ENCODE results near the gene GLOD4.

GLOD4 gene

DNA sequence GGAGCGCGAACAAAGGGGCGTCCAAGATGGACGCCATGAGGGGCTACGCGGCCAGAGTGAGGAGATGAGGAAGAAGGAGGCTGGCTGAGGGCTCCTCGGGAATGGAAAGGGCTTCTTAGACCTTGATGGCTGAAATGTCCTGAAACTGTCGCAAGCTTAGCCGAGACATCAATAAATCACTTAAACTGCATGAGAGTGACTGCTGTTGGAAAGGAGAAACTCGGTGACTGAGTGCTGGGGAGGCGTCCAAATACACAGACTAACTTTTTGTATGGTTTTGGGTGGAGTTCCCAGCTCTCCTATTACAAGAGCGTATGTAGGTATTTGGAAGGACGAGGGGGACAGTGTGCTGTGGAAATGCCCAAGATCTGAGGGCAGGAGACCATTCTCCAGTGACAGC lies 28.7 kb downstream of the GLOD4 start:
- H3K4me2 ChIP-seq (ENCODE audit: low read depth, low read length): no peak overlapping the region
- no peaks in the 10 kb centered on the region for H3K36me3 ChIP-seq (replicated peaks; ENCODE audit: insufficient read depth, low read length)
- no peak overlapping the region for H3K27ac ChIP-seq (ENCODE audit: low read length)
- no peak overlapping the region for H2AFZ ChIP-seq (ENCODE audit: low read length)
- no peak for TF ChIP-seq EZH2 (optimal IDR thresholded peaks at IDR 0.05; ENCODE audit: low read depth, low read length)
- TF ChIP-seq EZH2phosphoT487 (IDR thresholded peaks at IDR 0.05; ENCODE audit: low read length): no peak
- TF ChIP-seq CTCF (IDR thresholded peaks at IDR 0.05; ENCODE audit: low read length): no peak
- peaks cover 7% of the 10 kb centered on the region; the same call in 1 of the 2 replicates for H3K4me1 ChIP-seq (ENCODE audit: low read length)
- H4K20me1 ChIP-seq (ENCODE audit: insufficient read depth, low read length): no peaks in the 10 kb centered on the region
- H3K27me3 ChIP-seq (replicated peaks; ENCODE audit: insufficient read depth, low read length): no peaks in the 10 kb centered on the region
- no peak overlapping the region for H3K4me3 ChIP-seq (ENCODE audit: low read length)
- H3K79me2 ChIP-seq (ENCODE audit: low read length): peaks cover 31% of the 10 kb centered on the region
- no peak for DNase-seq
- no peaks in the 10 kb centered on the region for H3K9me2 ChIP-seq (replicated peaks; ENCODE audit: insufficient read depth, low read length)
- 0 out of 2 replicates have a peak, but pooled peaks cover 5% of the 10 kb centered on the region for H3F3A ChIP-seq (ENCODE audit: insufficient read depth, low read length)
- H3K9ac ChIP-seq (ENCODE audit: low read length): no peak overlapping the region
- no peaks in the 10 kb centered on the region for H3K9me3 ChIP-seq (replicated peaks; ENCODE audit: insufficient read depth, low read length)

DNA sequence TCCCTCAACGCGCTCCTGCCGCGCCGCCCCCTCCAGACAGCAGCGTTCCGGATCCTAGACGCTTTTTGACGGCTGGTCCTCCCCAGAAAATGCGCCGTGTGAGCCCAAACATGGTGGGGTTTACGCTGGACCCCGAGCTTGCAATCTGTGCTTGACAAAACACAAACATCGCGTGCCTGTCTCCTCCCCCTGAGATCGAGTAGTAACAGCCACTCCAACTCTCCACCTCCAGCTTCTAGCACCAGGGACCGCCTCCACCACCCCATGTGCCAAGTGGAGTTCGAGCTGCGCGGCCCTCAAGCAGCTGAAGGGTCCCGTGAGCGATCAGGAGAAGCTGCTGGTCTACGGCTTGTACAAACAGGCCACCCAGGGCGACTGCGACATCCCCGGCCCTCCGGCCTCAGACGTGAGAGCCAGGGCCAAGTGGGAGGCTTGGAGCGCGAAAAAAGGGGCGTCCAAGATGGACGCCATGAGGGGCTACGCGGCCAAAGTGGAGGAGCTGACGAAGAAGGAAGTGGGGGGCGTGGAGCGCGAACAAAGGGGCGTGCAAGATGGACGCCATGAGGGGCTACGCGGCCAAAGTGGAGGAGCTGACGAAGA lies 29.4 kb downstream of the GLOD4 start:
- Histone ChIP-seq H3K27me3 (replicated peaks; ENCODE audit: insufficient read depth, low read length) (no peaks in the 10 kb centered on the region), H3K4me1 (ENCODE audit: low read length) (peaks cover 7% of the 10 kb centered on the region; the same call in 1 of the 2 replicates), H4K20me1 (ENCODE audit: insufficient read depth, low read length) (no peaks in the 10 kb centered on the region), H3K9ac (ENCODE audit: low read length) (peak overlapping the region; percentile 92), H3F3A (ENCODE audit: insufficient read depth, low read length) (0 out of 2 replicates have a peak, but pooled peaks cover 5% of the 10 kb centered on the region), H3K4me2 (ENCODE audit: low read depth, low read length) (peak overlapping the region; percentile 85), H3K9me3 (replicated peaks; ENCODE audit: insufficient read depth, low read length) (no peaks in the 10 kb centered on the region), H3K36me3 (replicated peaks; ENCODE audit: insufficient read depth, low read length) (no peaks in the 10 kb centered on the region; the same call in 1 of the 2 replicates), H3K9me2 (replicated peaks; ENCODE audit: insufficient read depth, low read length) (no peaks in the 10 kb centered on the region), H2AFZ (ENCODE audit: low read length) (peak overlapping the region; percentile 99), H3K4me3 (ENCODE audit: low read length) (peak overlapping the region; percentile 65), H3K79me2 (ENCODE audit: low read length) (peaks cover 38% of the 10 kb centered on the region), H3K27ac (ENCODE audit: low read length) (no peak overlapping the region; the same call in 1 of the 2 replicates)
- no peak for TF ChIP-seq CTCF (IDR thresholded peaks at IDR 0.05; ENCODE audit: low read length)
- no peak for TF ChIP-seq EZH2 (optimal IDR thresholded peaks at IDR 0.05; ENCODE audit: low read depth, low read length)
- no peak for TF ChIP-seq EZH2phosphoT487 (IDR thresholded peaks at IDR 0.05; ENCODE audit: low read length)
- no peak for DNase-seq

- H3K9me3 ChIP-seq (replicated peaks; ENCODE audit: insufficient read depth, low read length): no peaks in the 10 kb centered on the region
- H3K9ac ChIP-seq (ENCODE audit: low read length): peak within 1 kb of the TSS; percentile 92
- H3K79me2 ChIP-seq (ENCODE audit: low read length): peaks cover 43% of the 10 kb centered on the region
- H3K27ac ChIP-seq (ENCODE audit: low read length): no peak within 1 kb of the TSS; the same call in 1 of the 2 replicates
- H3K4me1 ChIP-seq (ENCODE audit: low read length): peaks cover 7% of the 10 kb centered on the region; the same call in 1 of the 2 replicates
- peaks cover 1% of the 10 kb centered on the region for H3K36me3 ChIP-seq (replicated peaks; ENCODE audit: insufficient read depth, low read length)
- H4K20me1 ChIP-seq (ENCODE audit: insufficient read depth, low read length): no peaks in the 10 kb centered on the region
- peak within 1 kb of the TSS; percentile 65 for H3K4me3 ChIP-seq (ENCODE audit: low read length)
- H3K9me2 ChIP-seq (replicated peaks; ENCODE audit: insufficient read depth, low read length): no peaks in the 10 kb centered on the region
- TF ChIP-seq EZH2 (optimal IDR thresholded peaks at IDR 0.05; ENCODE audit: low read depth, low read length) (no peak), EZH2phosphoT487 (IDR thresholded peaks at IDR 0.05; ENCODE audit: low read length) (no peak), CTCF (IDR thresholded peaks at IDR 0.05; ENCODE audit: low read length) (peak; percentile 75)
- peak within 1 kb of the TSS; percentile 85 for H3K4me2 ChIP-seq (ENCODE audit: low read depth, low read length)
- peak; percentile 90 for DNase-seq
- H2AFZ ChIP-seq (ENCODE audit: low read length): peak within 1 kb of the TSS; percentile 99
- H3F3A ChIP-seq (ENCODE audit: insufficient read depth, low read length): 0 out of 2 replicates have a peak, but pooled peaks cover 5% of the 10 kb centered on the region
- no peaks in the 10 kb centered on the region for H3K27me3 ChIP-seq (replicated peaks; ENCODE audit: insufficient read depth, low read length)
These were observed 30.0 kb downstream of the GLOD4 start, which contains the start of gene GEMIN4 for GRCh38 chr17:752002-752619. Gene GEMIN4, minus strand, starts transcription at chr17:752264. Its CDS starts 122 bp downstream, at chr17:752142.
